HG03432 (cell line): ENCODE data around the gene COLEC11.

Source experiments
- ATAC-seq: cut with Tn5 transposase; IDR thresholded peaks from one replicate; pipeline ENCODE4 v1.9.1; 2021; ENCODE audit warnings: mild to moderate bottlenecking, moderate library complexity; ENCODE audit not compliant: unreplicated experiment

Gene COLEC11

DNA sequence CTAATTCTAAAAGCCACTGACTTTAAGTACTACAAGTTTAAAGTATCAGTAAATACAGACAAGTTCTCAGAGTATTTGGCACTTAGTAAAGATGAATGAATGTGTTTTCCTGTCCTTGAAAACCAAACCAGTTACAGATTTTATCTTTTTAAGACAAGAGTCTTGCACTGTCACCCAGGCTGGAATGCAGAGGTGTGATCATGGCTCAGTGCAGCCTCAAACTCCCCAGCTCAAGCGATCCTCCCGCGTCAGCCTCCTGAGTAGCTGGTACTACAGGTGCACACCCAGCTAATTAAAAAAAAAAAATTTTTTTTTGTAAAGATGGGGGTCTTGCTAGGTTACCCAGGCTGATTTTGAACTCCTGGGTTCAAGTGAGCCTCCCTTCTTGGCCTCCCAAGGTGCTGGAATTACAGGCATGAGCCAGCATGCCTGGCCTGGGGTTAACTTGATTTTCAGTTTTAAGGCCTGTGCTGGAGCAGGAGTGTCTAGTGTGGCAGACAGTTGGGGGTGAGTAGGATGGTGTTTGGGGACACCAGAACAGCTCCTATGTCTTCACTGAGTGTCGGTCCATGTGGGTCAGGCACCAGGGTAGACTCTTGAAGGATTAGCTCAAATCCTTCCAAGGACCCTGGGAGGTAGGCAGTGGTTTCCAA lies 10.2 kb upstream of the COLEC11 start:
- no peak for ATAC-seq

DNA sequence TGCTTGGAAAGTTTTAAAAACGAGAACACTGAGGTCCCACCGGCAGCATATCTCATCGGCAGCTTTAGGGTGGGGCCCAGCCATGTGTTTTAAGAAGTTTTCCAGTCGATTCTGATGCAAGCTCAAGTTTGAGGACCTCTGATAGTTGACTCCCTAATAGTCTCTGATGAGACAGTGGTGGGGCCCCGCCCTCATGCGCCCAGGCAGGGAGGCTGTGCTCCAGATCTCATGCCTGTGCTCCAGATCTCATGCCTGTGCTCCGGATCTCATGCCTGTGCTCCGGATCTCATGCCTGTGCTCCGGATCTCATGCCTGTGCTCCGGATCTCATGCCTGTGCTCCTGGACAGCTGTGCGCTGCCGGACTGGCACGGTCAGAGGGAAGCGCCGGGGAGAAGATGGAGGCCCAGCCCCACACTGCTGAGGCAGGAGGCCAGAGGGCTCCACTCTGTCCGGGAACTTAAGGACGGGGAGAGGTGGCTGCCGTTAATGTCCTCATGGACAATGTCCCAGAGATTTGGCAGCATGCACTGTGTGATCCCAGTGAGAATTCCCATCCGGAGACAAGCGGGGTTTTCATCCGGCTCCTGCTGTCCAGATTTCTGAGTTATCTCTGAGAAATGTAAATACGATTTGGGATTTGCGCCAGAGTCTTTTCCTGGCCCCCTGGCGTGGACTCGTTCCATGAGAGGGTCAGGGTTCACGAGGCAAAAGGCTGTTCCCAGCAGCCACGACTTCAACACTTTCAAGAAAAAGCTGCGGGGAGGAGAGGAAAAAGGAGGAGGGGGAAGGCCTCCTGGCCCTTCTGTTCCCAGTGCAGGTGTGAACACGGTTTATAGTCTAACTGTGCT lies 9.4 kb upstream of the COLEC11 start:
- ATAC-seq = no peak

DNA sequence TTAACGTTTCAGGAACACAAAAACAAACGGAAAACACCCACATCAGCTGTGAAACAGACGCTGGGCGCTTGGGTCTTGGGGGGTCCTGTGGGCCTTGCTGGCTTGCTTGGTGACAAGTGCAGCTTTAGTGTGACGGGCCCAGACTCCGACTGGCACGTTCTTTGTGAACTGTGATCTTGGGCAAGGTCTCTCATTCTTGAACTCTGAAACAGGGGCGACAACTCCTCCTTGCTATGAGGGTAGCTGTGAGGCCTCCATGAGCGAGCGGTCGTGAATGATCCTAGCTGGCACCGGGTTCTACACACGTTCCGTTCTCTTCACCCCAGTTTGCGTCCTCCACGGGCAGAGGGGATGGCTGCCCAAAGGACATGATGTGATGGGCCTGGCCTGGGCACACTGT lies 8.7 kb upstream of the COLEC11 start:
- no peak for ATAC-seq

DNA sequence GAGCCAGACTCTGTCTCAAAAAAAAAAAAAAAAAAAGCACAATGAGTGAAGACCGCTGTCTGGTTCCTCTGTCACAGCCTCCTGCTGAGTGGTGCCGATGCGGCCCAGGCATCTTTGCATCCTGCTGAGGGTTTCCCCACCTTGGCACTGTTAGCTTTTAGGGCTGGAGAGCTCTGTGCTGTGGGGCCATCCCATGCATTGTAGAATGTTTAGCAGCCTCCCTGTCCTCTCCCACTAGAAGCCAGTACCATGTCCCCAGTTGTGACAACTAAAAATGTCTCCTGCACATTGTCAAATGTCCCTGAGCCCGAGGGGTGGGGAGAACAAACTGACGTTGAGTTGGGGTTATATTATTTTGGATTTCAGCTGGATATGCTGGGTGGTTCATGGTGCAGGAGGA lies 7.9 kb upstream of the COLEC11 start:
- no peak for ATAC-seq

DNA sequence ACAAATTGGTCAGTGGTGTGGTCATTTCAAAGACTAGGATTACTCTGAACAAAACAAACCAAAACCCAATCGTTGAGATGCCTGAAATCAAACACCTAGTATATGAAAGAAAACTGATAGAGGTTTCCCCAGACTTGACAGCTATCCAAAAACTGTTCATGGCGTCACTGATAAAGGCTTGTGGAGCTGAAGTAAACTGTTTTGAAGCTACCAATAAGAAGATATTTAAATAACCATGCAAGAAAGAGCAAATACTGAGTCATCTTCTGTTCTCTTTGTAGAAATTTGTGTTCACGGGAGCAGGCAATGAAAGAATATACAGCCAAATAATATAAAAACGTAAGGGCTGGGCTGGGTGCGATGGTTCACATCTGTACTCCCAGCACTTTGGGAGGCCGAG lies 7.5 kb upstream of the COLEC11 start:
- ATAC-seq = no peak

DNA sequence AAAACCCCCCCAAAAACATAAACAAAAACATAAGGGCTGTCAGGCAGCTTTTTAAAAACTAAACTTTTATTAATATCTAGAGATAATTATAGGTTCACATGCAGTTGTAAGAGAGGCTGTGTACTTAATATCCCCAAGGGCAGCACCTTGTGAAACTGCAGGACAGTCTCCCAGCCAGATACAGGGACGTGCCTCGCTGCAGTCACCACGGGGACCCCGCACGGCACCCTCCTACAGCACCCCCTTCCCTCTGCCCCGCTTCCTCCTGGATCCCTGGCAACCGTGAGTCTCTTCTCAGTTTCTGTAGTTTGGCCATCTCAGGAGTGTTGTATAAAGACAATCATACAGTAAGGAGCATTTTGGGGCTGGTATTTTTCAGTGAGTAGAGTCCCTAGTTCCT lies 6.8 kb upstream of the COLEC11 start:
- ATAC-seq = no peak

DNA sequence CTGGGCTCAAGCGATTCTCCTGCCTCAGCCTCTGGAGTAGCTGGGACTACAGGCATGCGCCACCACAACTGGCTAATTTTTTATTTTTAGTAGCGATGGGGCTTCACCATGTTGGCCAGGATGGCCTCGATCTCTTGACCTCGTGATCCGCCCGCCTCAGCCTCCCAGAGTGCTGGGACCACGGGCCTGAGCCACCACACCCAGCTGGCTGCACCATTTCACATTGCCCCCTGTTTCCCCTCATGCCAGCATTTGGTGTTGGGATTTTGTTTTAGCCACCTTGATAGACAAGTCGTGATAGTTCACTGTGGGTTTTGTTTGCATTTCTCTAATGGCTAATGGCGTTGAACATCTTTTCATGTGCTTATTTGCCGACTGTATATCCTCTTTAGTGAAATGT lies 5.8 kb upstream of the COLEC11 start:
- ATAC-seq = no peak

DNA sequence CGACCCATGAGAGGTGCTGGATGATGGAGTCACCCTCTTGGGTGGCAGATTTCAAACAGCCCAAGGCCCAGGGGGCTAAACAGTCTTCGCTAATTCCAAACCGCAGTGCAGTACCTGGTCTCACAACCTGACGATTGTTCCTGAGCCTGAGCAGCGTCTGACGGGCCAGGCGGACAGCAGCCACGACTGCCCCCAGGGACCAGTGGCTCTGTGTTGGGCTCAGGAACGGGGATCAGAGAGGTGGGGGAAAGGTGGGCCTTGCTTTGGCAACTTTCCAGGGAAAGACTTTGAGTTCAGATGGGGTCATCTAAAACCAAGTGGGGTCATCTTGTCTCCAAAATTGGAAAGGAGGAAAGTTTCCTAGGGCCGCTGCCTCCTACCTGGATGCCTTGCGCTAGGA lies 492 bp downstream of the COLEC11 start:
- no peak for ATAC-seq

DNA sequence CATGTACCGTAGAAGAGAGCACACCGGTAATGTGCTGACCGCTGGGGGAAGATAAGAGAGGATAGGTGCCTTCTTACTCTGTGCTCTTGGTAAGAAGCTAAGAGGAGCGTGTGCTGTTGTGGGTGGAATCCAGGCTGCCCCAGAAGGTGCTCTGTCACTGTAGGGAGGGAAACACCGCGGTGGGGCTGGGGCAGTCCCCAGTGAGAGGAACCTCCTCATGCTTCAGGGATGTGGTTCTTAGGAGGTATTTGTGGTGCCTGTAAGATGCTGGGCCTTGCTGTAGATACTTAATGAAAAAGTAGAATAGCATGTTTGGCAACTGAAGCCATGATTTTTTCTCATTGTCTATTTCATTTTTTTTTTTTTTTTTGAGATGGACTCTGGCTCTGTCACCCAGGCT lies 1.1 kb downstream of the COLEC11 start:
- peak; percentile 91 for ATAC-seq

DNA sequence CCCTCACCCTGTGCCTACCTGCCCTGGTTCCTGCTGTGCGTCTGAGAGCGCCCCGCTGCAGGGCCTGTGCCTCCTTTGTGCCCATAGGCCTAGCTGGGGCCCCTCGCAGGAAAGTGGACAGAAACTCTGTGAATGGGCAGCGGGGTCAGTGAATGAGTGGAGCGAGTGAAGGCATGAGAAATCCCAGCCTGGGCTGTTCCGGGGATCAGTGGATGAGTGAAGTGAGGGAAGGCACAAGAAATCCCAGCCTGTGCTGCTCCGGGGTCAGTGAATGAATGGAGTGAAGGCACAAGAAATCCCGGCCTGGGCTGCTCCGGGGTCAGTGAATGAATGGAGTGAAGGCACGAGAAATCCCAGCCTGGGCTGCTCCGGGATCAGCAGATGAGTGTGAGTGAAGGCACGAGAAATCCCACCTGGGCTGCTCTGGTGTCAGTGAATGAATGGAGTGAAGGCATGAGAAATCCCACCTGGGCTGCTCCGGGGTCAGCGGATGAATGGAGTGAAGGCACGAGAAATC lies 2.0 kb downstream of the COLEC11 start:
- no peak for ATAC-seq

DNA sequence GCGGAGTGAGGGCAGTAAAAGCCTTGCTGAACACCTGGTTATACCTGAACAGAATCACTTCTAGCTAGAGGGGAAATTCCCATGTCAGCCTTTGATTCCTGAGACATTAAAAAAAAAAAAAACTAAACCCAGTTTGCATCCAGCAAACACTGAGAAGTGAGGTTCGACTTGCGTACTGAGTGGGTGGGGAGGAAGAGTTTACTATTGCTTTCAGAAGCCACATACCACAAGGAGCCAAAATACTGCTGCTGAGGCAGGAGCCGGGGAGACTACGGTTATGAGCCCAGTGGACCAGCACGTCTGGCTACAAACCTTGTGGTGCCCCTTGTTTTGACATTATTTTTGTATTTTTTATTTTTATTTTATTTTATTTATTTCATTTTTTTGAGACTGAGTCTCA lies 2.7 kb downstream of the COLEC11 start:
- ATAC-seq = peak; percentile 47

DNA sequence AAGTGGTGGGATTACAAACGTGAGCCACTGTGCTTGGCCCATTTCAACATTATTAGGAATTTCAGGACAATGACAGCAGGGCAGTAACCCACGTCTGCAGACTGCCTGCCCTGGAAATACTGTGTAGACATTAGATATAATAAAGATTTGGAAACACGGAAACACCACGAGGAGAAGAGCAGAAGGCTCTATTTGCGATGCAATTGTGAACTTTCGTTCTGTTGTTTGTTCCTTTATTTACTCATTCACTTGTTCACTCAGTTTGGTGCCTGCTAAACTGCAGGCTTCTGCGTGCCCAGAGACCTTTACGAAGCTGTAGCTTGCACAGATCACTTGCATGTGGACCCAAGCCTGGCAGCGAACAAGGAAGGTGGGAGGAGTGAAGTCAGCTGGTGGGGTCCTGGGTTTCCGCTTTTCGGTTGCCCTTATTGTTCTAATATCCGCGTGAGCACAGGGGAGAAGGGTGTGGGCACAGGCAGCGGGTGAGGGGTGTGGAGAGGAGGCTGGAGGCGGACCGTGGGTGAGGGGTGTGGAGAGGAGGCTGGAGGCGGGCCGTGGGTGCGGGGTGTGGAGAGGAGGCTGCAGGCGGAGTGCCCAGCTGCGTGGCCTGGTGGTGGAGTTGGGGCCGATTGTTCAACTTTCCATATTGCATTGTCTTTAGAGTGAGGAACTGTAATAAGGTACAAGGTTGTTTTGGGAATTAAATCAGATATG lies 3.4 kb downstream of the COLEC11 start:
- ATAC-seq = no peak

DNA sequence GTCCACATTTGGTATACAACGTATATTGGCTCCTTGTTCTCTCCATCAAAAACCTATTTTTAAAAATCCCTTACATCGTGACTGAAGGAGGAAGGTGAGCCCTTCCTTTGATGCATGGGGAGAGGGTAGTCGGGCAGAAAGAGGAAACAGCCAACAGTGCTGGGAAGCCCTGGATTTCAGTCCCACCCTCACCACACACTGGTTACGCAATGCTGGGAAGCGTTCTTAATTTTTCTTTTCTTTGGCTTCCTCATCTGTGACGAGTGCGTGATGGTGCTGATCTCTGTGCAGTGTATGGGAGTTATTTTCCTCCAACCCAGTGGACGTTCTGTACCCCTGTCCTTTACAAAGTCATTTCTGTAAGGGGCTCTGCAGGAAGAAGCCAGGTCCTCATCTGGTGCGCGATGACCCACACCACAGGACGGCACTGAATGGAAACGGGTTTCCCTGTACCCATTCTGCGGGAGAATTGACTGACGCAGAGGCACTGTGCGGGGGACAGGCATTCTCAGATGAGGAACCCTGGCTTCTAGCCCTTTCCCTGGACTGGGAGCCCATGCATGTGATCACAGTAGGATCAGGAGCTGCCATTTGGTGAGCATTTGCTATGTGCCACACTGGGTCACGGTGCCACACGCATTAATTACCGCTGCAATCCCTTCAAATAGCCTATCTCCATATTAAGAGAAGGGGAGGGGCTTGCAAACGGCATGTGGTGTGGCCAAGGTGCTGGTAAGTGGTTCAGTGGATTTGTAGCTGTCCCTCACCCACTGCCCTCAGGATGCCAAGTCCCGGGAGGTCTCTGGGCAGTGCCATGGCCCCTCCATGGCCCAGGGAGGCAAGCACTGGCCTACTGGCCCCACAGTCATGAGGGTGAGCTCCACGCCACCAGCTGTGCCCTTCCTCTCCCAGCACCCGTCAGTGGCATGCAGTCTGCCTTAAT lies 4.3 kb downstream of the COLEC11 start:
- ATAC-seq = no peak

DNA sequence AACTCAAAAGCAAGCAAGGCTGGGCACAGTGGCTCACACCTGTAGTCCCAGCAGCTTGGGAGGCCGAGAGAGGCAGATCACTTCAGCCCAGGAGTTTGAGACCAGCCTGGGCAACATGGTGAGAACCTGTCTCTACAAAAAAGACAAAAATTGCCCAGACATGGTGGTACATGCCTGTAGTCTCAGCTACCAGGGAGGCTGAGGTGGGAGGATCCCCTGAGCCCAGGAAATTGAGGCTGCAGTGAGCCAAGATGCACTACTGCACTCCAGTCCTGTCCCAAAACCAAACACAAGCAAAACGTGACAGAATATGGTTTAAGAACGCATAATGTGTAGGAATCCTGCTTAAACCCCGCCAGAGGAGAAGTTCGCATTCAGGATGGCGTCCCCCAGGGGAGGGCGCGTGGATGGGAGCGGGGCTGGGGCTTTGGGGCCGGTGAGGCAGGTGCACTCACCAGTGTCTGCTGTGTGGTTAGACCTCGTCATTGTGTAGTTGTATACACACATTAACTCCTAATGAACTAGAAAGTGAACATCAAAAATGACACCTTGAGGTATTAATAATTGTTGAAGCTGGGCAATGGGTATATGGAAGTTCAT lies 5.4 kb downstream of the COLEC11 start:
- ATAC-seq = no peak

DNA sequence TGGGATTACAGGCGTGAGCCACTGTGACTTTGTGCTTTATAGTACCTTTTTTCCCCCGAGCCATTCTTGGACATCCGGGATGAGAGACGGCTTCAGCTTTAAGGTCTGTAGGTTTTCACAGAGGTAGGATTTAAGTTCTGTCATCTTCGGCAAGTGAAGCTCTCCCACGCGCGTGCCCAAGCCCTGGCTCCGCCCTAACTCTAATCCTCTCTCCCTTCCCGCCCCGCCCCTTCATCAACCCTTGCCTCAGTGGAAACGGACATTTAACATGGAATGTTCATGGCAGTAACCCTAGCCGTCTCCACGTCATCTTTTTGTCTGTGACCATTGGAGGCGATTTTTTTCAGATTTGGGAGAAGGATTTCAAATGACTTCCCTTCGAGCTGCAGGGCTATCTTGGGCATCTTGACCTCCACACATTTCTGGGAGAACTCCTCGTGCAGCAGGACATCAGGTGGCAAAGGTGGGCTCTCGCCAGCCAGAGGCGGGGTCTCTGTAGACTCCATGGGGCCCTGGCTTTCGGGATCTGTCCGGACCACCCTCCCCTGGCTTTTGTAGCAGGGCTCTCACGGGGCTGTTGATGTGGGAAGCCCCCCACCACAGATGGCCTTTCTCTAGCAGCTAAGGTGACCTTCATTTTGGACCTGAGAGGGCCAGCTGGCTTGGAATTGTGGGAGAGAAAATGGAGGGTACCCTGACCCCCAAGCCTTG lies 6.8 kb downstream of the COLEC11 start:
- ATAC-seq = no peak

DNA sequence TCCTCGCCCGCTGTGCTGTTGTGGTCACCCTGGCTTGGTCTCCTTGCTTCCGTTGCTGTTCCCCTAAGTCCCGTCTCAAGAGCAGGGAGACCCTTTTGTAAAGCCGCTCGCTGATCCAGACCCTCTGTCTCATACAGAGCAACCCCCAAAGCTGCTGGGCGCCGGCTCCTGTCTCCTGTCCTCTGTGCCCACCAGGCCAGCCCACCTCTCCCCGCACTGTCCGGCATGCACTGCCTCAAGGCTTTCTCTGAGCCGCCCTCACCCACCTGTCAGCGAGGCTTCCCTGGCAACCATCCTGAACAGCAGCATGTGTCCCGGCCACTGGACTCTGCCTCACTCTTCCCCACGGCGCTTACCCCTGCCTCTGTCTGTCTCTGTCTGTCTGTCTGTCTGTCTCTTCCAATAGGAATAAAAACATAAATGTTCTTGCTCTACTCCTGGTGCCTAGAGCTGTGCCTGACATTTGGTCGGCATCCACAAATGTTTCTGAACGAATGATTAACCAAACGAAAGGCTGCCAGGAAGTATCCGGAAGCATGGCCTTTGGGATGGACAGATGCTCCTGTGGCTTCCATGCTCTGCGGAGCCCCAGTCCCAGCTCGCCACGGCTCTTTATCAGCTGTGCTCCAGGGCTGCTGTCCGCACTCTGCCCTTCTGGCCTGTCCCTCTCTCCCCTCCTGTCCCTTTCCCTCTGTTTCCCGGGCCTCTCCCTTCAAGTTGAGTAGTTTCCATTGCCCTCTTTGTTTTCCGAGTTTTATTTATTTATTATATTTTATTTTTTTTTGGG lies 7.8 kb downstream of the COLEC11 start:
- ATAC-seq = no peak

DNA sequence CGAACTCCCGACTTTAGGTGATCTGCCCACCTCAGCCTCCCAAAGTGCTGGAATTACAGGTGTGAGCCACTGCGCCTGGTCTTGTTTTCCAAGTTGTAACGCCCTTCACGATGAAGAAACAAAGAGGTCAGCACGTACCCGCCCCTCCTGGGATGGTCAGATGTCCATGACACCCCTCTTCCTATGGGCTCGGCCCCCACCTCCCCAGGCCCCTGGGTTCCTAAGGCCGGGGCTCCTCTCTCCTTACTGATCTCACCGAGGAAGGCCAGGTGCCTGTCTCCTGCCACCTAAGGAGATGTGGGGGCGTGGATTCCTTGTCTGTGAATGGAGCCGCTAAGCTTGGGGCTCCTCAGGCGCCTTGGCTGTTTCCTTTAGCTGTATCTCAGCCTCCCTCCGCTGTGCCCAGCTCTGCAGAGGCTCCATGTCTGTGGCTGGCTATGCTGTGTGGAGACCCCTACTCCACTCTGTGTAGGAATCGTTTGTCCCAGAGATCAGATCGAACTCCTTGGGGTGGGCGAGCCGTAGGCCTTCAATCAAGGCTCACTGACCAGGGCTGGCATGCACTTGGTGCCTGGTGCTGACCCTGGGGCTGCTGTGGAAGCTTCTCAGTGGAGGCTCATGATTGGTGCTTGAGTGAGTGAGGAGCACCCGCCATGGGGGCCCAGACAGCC lies 8.8 kb downstream of the COLEC11 start:
- no peak for ATAC-seq

DNA sequence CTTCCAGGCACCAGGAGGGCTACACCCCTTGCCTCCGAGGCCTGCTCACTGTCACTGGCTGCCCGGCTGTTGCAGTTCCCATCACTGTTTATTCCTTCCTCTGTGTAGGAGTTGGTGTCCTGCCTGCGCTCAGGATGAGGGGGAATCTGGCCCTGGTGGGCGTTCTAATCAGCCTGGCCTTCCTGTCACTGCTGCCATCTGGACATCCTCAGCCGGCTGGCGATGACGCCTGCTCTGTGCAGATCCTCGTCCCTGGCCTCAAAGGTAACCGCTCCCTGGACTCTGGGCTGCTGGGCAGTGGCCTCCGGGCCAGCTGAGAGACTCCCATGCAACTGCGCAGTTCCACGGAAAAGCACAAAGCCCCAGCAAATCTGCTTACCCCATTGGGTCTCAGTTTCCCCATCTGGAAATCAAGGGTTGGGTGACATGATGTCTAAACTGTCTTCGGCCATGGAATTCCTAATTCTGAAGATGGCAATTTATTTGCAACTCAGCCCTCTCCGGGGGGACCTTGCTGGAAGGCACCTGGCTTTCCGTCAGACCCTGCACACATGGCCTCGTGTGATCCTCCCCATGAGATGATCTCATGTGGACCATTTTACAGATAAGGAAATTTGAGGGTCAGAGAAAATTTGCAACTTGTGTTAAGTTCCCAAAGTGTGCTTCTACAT lies 9.4 kb downstream of the COLEC11 start:
- no peak for ATAC-seq
